Astrocyte of the spinal cord (primary cell): ENCODE measurements around the gene CTXN3.

Experiments used
- DNase-seq: peaks from one replicate; pipeline ENCODE4 v3.0.0; 2011; ENCODE audit warnings: low read depth, low spot score
- H3K4me3 ChIP-seq: 2 replicates; pipeline ENCODE4 v1.5.1; 2011; ENCODE audit warnings: low read depth, mild to moderate bottlenecking, low read length, moderate library complexity
- CTCF ChIP-seq: IDR thresholded peaks from 2 replicates; pipeline ENCODE4 v1.5.1; 2012; ENCODE audit warnings: low read depth, mild to moderate bottlenecking, low read length, inconsistent platforms
- in situ Hi-C: cut with HindIII; loops from 2 replicates; pipeline ENCODE4 v1.10.0; 2017; ENCODE audit warnings: low sequenced_read_pairs

CTXN3 gene

GRCh38 chr5:127645300-127645726 lies 3.6 kb upstream of the CTXN3 start:
- no peak for DNase-seq
- no peak overlapping the region for H3K4me3 ChIP-seq
- in situ Hi-C loops: no loop called here
- TF ChIP-seq CTCF: no peak

DNA sequence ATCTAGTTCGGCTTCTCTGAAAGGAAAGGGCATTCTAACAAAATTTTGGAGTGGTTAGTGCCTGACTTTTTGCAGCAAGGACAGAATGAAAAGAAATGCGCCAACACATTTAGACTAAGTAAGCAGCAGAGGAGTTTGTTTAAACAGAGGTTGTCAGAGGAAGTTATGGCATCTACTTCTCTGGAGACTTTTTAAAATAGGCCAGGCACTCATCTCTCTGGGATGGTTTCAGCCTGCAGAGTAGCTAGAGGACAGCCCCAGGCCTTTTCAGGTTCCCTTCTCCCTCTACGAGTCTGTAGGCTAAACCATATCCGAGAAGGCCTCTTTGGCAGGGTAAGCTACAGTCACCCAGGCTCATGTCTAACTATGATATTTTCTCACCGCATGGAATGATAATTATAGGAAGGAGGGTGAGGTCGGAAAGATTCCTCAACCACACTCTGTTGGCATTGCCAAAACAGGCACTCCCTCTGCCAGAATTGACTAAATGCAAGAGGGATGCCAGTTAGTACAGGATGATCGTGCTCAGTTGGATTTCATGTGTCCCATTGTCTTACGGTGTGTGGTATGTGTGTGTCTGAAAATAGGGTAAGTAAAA lies 1.4 kb upstream of the CTXN3 start:
- no peak overlapping the region for H3K4me3 ChIP-seq
- TF ChIP-seq CTCF: no peak
- no peak for DNase-seq
- in situ Hi-C loops: no loop called here

- in situ Hi-C loops: no loop called here
- DNase-seq: peak; percentile 19
Measured at GRCh38 chr5:127650022-127650421, 1.1 kb downstream of the CTXN3 start.

DNA sequence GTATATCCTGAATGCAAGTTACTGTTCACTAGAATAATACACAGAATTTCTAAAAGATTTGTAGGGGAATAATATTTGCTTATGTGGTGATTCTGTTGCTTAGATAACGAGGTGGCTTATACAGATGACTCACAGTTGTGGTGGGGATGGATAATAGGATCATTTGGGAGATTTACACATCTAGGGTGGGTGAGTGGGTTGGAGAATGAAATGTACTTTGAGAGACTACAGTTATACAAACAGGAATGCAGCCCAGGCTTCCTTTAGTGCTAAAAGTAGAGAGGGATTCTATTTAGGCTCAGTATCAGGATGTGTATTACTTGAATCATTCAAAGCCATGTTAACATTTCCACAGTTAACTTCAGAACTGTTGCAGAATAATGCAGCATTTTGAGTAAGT lies 1.8 kb downstream of the CTXN3 start:
- peak; percentile 86 for DNase-seq
- TF ChIP-seq CTCF: no peak
- in situ Hi-C loops: no loop called here

More at GRCh38 chr5:127650022-127650421, 1.1 kb downstream of the CTXN3 start:
- TF ChIP-seq CTCF: no peak
- H3K4me3 ChIP-seq: no peak overlapping the region

DNA sequence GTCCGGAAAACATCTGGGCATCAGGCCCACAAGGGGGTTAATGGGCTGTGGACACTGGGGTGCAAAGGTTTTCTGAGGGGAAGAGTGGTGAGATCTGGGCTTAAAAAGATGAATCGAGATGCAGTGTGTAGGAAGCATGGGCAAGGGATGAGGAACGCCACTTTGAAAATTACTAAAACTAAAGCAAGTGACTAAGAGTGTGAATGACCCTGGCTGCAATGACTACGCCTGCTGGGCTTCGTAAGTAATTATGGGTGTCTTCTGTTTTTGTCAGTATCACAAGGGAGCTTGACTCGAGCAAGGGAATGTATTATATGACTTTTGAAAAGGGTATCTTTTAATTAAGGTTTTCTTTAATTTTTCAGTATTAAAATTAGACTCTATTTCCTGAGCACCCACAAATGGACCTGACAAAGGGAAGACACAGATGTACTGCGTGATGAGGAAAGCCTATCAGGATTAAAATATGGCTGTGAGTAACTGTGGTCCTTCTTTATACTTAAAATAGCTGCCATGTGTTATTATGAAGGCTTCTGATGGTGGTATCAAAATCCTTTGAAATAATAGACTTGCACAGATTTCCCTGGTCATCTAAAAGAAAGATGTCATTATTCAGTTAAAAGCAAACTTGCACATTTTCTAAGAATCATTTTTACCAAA lies 4.2 kb downstream of the CTXN3 start:
- in situ Hi-C loops: no loop called here
- DNase-seq: no peak
- no peak overlapping the region for H3K4me3 ChIP-seq
- TF ChIP-seq CTCF: no peak

More for the DNA sequence above, 1.8 kb downstream of the CTXN3 start:
- no peak overlapping the region for H3K4me3 ChIP-seq

GRCh38 chr5:127656825-127657224 lies 7.9 kb downstream of the CTXN3 start:
- no peak for DNase-seq
- in situ Hi-C loops: no loop called here
- TF ChIP-seq CTCF: no peak
- H3K4me3 ChIP-seq: no peak overlapping the region
